Femur (tissue), 1 donor: ENCODE measurements around the gene SPINK4.

Source experiments
- DNase-seq: peaks from one replicate; pipeline ENCODE4 v3.0.0-alpha.2; 2017

Gene SPINK4

GRCh38 chr9:33230756-33231622 lies 9.0 kb upstream of the SPINK4 start:
- DNase-seq: no peak

- DNase-seq: no peak
These were observed 8.4 kb upstream of the SPINK4 start for GRCh38 chr9:33231623-33231942.

DNA sequence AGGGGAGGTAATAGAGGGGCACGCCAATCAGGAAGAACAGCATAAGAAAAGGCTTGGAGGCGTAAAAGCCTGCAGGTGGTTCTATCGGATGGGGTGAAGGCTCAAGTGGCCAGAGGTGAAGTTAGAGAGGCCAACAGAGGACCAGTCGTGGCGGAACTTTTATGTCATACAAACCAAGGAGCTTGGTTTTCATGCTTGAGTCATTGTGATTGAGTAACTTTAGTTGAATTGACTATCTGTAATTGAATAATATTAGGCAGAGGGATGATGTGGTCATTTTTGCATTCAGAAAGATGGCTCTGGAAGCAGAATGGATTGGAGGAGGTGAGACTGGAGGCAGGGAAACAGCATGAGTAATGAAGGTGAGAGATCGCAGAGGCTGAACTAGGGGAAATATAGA lies 7.2 kb upstream of the SPINK4 start:
- no peak for DNase-seq

GRCh38 chr9:33233626-33234342 lies 6.2 kb upstream of the SPINK4 start:
- DNase-seq: no peak

GRCh38 chr9:33234511-33235467 lies 5.2 kb upstream of the SPINK4 start:
- DNase-seq: no peak

DNA sequence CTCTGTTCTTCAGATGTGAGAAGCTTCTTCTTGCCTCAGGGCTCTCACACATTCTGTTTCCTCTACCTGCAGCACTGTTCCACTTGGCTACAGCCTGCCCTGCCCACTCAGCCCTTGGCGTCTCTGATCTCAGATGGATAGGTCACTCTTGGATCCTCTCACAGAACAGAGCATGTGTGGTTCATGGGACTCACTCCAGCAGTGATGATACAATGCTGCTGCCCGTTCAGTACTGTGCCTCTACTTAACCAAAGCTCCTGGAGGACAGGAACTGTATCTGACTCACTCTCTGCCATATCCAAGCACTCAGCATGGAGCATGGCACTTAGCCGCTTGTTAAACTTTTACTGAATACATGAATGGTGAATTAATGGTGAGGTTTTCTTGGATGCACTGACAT lies 3.4 kb upstream of the SPINK4 start:
- DNase-seq: no peak

DNA sequence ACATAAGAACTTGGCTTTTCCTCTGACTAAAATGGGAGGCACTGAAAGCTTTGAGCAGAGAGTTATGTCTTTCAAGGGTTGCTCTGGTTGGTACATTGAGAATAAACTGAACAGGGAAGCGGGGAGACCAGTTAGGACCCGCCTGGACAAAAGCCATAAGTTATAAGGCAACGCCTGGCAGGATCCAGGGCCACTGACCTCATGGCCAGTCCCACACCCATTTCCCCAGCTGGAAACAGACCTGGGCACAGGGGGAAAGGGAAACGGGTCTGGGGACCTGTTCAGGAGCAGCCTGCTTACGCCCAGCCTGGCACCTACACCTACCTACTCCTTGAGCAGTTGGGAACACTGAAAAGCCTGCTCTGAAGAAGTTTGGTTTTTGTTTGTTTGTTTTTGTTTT lies 1.3 kb downstream of the SPINK4 start:
- DNase-seq: no peak

DNA sequence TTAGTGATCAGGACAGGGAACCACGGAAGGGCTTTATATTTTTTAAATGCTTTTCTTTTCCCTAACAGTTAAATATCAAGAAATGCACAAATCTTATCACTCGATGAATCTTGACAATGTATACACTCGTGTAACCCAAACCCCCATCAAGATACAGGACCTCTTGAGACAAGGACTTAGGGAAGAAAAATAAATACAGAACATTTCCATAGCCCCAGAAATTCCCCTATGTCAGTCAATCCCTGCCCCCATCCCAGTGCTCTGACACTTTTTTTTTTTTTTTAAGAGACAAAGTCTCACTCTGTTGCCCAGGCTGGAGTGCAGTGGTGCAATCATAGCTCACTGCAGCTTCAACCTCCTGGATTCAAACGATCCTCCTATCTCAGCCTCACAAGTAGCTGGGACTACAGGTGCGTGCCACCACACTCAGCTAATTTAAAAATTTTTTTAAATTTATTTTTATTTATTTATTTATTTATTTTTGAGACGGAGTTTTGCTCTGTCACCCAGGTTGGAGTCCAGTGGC lies 2.7 kb downstream of the SPINK4 start:
- DNase-seq: no peak

- no peak for DNase-seq
These were observed 4.3 kb downstream of the SPINK4 start for GRCh38 chr9:33244137-33244784.

DNA sequence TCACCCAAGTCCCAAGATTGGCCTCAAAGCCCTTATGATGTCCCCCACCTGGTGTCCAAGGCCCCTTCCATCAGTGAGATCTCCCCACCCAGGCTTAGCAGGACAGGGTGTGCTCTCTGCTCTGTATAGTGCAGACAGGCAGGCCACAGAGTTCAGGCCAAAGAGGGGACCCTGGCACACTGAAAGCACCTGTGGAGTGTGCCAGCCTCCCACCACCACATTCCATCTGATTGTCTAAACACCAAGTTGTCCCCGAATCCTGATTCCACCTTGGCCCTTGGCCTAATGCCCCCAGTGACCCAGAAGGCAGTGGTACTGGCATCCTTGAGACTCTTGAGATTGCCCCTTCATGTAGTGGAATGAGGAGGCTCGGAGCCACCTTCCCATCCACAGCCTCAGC lies 5.4 kb downstream of the SPINK4 start:
- no peak for DNase-seq

DNA sequence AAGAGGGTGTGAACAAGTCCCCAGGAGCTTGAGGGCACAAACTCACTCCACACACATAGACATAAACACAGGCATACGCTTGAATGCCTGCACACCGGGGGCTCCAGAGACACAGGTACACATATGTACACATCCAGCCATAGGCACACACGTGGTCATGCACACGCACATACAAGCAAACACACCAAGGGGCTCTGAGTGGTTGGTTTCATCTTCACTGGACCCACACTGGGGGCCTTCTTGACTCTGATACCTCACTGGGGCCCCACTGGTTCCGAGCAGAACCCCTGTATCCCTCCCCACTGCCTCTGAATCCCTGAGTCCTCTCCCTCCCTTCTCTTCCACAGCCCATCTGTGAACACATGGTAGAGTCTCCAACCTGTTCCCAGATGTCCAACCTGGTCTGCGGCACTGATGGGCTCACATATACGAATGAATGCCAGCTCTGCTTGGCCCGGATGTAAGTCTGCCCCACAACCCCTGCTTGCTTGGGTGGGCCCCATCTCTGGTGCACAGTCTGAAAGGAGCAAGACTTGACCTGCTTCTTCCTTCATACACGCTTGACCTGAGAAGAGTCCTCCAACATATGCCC lies 6.4 kb downstream of the SPINK4 start:
- no peak for DNase-seq

GRCh38 chr9:33248606-33249005 lies 8.6 kb downstream of the SPINK4 start:
- DNase-seq: no peak

DNA sequence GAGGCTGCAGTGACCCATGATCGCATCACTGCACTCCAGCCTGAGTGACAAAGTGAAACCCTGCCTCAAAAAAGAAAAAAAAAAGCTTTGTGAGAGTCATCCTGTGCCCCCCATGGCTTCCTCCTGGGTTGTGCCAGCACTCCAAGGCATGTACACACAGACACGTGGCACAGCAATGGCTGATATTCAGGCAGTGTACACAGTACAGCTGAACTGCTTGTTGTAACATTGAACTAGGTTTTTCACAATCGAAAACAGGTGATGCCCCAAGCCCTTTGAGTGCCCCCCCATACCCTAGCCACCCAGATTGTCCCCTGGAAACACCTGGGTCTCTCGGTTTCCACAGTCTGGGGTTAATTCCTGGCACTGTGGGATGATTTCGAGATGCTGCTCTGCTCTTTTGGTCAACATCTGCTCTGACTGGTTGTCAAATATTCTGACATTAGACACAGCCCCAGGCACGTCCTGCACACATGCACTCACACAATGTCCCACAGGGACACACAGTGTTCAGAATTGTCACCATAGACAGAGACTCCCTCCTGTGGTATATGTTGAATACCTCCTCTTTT lies 9.2 kb downstream of the SPINK4 start:
- DNase-seq: no peak

GRCh38 chr9:33249983-33250382 lies 10.0 kb downstream of the SPINK4 start:
- DNase-seq: no peak

- DNase-seq: no peak
These were observed 10.6 kb downstream of the SPINK4 start for GRCh38 chr9:33250458-33250995.

DNA sequence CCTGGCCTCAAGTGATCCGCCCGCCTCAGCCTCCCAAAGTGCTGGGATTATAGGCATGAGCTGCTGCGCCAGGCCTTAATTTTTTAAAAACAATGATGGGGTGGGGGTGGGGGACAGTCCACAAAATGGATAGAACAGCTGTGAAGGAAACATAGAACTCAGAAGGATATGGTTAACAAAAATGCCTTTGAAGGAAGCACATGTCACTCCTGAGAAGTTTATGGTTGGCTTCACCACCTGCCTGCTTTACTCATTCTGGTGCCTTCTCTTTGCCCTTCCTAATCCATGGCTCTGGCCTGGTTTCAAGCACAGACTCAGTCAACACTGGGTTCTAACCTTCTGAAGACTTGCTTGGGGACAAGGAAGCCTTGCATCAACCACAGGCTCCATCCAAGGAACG lies 14.2 kb downstream of the SPINK4 start:
- DNase-seq: no peak

DNA sequence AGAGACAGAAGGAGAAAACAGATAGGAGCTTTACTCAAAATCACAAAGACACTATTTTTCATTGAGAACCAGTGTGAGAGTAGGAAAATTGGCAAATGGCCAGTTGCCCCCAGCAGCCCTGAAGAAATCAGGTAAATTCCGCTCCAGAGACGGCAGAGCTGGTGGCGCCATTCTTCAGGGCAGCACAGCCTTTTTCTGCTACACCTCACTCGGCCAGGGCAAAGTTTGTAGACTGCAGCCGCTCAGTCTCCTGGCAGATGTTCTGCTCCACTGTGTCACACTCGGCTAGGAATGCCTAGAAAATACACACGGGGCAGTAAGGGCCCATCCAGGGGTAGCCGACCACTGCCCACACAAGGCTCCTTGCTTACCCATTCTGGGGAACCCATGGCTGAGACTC lies 15.0 kb downstream of the SPINK4 start:
- no peak for DNase-seq

GRCh38 chr9:33255471-33255870 lies 15.5 kb downstream of the SPINK4 start:
- DNase-seq: no peak

DNA sequence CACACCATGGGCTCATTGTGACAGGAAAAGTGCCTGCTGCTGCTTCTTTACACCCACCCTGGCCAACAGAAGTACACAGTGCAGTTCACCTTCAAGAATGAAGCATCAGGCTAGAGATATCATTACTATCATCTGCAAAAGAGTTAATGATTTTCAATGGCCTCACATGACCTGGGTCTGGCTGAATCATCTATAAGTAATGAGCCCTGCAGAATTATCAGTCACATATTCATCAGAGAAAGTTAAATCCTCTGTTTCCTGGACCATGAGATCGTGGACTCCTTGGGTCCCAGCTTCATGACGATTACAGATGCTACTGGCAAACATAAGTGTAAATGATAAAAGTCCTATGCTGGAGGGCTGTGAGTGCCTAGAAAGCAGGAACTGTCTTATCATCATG lies 16.3 kb downstream of the SPINK4 start:
- DNase-seq: no peak

GRCh38 chr9:33257276-33257675 lies 17.3 kb downstream of the SPINK4 start:
- no peak for DNase-seq

DNA sequence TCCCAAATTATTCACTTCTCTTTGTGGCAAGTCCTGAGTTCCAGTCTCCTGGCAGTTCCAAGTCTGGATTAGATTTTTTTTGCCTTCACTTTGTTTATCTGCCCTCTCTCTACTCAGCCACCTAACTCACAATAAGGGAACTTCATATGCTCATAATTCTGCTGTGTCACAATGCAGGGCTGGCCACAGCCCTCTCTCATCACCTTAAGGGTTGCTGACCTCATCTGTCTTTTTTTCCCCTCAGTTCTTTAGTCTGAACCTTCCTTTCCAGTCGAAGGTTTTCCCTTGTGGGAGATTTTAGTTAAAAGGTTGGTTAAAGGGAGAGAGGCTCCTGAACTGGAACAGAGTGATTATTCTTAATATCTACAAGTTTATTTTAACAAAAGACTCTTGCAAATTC lies 20.4 kb downstream of the SPINK4 start:
- DNase-seq: no peak
